HG03378 (cell line): ENCODE measurements around the gene GPER1.
A peak's percentile ranks its signal among the peaks of the same experiment; 100 is the strongest.
"Not testable (repeated sequence)": the region's sequence is repeated elsewhere in the genome, so short reads cannot be mapped to it uniquely, and the experiment has no call there.

Experiments
- ATAC-seq: cut with Tn5 transposase; IDR thresholded peaks from one replicate; pipeline ENCODE4 v1.9.1; 2021; ENCODE audit warnings: mild to moderate bottlenecking, moderate library complexity; ENCODE audit not compliant: unreplicated experiment

The GPER1 gene

DNA sequence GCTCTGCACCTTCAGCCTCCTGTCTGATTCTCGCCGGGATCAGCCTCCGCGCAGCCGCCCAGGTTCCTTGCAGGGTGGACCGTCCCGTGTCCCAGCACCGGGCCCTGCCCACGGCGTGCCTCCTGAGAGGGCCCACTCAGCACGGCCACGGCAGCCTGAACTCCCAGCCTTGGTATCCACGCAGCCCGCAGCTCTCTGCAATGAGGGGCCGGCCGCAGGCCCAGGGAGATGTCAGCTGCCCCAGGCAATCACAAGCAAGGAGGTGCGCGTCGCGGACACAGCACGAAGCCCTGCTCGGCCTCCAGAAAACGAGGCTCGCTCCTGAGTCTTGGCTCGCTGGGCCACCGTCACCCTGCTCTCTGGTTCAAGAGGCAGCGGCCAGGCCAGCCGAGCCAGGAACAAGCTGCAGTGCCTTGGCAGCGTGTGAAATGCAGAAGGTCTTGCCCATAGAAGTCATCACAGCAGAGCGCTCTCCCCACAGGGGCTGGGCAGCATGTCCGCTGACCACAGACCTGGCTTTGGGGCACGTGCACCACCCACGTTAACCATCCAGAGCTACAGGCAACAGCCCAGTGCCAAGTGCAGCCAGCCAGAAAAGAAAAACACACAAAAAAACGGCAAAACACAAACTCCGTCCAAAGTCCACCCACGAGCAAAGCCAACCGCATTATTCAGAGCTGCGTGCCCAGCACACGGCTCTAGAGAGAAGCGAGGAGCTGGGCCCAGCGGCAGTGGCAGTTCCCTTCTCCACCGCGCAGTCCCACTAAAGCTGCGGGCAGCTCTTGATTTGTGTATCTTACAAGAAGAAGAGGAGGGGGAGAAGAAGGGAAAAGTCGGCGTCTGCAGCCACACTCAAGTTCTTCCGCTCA is 13.9 kb downstream of the GPER1 start:
- no peak for ATAC-seq

DNA sequence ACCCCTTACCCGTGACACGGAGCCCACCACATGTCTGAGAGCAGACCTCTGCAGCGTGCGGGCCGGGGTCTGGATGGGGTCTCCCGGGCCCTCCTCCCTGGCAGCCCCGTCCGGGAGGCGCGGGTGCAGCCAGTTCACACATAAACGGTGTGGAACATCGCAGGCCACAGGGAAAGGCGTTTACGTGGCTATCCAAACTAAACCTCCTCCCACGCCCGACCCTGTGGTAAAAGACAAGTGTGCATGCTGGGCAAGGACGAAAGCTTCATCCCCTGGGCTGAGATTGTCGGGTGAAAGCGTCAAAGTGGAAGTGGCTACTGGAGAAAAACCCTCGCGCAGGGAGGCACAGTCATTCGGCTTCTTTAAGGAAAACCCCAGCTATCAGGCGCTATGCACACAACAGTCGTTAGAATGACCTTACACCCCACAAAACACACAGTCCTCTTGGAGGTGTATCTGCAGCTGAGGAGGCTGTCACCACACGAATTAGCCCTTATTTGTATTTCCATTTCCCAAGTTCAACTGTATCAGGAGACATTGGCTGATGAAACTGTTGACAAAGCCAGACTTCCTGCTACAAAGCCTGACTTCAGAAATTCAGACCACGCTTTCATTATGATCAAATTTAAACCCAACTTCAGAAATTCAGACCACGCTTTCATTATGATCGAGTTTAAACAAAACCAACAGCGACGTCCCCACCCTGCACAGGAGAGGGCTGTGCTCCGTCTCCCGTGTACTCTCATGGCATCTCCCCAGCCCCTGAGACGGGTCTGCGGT is 15.3 kb downstream of the GPER1 start:
- ATAC-seq: no peak

DNA sequence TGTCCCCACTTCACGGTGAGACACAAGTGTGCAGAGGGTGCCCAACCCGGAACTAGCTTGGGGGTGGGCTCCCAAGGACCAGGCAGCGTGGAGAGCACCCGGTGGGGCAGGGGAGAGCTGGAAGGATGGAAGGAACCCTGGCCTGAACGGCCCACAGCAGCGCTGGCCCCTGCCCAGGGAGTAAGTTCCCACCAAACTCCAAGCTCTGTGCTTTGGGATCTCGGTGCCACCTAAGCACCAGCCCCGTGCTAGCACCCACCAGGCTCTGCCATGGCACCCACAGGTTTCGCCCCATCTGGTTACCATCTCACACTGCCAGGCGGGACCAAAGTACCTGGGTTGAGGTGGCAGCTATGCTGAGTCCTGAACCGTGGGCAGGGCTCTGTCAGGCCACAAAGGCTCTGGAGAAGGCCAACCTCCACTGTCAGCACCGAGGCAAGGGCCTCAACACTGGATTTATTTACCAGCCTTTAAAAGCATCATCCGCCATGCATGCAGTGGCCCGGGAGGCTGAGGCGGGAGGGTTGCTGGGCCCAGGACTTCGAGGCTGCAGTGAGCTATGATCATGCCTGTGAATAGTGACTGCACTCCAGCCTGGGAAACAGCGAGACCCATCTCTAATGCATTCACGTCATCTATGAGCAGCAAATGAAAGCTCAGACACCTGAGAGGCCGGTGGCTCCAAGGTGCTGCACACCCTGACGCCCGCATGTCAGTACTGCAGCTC is 16.0 kb downstream of the GPER1 start:
- ATAC-seq: no peak

DNA sequence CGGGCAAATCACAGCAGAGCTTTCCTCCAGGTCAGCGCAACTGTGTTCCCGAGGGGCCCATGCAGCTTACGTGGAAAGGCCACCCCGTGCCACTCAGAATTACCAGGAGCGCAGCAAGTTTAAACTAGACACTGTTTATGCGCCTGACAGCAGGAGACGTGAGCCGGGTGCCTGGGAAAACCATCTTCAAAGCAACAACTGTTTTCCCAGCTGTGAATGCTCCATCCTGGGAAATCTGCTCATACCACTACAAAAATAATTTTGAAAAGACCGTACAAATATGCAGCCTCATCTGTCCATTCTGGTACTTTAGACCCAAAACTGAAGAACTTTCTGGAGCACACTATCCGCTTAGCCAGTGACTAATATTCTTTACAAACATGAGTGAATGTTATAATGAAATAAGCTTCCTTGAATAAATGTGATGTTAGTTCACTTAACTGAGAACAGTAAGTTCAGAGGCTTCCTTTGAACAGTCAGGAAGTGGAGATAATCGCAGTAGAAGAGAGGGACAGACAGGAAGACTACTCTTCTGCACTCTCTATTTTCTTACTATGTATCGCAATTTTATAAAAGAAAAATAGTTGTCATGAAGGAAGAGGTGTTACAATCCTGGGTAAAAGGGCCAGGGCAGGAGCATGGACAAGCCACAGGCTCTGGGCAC is 16.7 kb downstream of the GPER1 start:
- no peak for ATAC-seq

DNA sequence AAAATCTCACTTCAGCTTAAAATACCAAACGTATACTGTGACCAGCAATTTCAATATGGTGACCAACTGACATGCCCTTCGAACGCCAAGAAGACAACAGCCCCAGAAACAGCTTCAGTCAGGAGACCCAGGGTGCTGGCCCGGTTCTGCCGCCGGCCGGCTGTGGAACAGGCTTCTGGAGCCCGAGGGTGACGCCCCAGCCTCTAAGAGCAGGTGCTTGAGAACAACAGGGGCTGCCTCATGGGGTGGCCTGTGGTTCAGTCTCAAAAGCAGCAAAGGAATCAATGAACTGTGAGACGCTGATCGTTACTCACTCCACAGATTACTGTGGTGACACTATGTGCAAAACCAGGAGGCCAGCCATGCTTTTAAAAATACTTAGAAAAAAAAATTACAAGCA is 17.3 kb downstream of the GPER1 start:
- peak; percentile 56 for ATAC-seq

DNA sequence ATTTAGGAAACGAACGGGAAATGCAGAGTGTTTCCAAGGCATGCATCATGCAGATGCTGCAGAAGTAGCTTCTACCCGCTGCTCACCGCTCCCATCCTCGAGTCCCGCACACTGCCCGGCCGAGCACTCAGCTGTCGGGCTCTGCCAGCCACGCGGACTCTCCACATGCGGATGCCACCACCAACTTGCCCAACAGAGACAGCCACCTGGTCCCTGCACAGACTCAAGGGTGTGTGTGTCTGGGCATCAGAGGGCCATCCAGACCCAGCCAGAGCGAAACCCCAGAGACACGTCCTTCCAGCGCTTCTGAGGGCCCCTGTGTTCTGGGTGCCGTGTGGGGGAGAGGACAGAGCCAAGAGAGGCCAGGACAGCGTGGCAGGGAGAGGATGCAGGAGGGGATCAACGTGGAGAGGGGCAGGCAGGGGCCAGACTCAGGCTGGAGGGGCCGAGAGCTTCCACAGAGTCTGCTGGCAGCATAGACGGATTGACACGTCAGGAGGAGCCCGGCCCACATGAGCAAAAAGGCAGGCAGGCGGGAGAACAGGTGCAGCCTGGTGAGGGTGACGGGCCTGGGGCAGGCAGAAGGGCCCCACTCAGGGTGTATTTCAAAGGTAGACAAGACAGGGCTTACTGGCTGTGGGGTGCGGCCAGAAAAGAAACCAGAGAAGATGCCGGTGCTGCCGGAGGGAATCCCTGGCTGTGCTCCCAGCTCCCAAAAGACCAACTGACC is 18.3 kb downstream of the GPER1 start:
- ATAC-seq: no peak

DNA sequence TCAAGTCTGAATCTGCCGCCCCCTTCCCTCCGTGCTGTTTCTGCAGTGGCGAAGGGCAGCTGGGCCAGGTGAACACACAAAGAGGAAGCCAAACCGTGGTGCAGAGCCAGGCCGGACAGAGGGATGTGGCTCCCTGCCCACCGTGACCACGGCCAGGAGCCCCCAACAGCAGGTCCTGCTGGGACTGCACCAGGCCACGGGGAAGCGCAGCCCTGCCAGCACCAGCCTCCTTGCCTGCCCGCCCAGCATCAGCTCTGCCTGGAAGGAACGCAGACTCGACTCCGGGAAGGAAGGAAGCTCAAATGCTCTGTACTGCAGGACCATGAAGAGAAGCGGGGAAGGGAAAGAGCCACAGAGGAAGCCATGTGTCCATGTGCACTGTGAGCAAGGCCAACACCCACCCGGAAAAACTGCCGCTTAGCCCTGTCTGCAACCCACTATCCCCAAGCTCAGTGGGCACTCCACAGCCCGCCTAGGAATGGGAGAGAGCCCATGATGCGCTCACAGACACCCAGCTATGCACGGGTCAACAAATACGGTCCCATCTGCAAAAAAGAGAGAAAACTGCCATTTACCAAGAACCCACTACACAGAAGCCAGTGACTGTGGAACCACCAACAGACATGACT is 19.0 kb downstream of the GPER1 start:
- no peak for ATAC-seq

DNA sequence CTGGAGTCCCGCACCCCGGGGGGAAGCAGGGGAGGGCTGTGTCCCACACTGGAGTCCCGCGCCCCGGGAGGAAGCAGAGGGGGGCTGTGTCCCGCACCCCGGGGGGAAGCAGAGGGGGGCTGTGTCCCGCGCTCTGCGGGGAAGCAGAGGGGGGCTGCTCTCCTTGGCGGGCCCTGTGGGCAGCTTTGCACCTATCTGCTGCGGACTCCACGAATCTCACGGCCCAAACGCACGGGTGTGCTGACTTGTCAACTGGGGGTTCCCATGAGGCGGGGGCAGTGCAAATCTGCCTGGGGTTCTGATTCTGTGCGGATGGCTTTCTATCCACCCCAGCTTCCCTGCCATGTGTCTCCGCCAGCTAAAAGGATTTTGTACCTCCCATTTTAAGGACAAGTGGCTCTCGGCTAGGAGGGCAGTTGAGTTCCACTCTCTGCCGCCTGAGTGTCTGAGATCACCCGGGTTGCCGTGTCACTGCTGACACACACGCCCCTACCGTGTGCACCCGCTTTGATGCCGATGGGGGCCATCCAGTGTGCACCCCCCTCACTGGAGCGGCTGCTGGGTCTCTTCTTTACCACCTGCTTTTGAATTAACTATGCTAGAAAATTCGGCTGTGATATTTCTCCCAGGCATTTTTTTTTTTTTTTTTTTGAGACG is 20.5 kb downstream of the GPER1 start:
- no peak for ATAC-seq

DNA sequence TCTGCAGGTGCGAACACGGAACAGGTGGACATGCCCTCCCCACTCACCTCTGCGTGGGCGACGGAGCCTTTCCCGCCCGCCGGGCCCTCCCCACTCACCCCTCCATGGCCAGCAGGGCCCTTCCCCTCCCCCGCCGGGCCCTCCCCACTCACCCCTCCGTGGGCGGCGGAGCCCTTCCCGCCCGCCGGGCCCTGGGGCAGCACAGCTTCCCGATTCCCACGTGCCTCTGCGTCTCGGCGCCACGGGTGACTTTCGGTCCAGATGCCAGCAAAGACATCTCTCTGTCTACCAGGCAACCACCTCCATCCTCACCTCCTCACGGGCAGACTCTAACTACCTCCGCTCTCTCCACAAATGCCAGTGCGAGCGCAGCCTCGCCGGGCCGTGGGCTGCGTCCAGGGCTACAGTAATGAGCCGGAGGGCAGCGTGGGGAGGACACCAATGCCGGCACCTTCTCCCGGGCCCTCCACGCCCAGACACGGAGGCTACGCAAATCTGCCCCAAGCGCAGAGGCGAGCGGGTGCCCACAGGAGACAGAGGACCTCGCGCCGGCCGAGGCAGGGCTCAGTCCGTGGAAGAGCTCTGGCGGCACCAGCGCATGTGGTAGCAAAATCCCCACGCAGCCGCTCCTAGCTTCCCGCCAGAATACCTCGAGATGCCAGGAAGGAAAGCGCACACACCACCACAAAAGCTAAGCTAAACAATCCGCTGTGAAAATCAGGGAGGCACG is 21.8 kb downstream of the GPER1 start:
- no peak for ATAC-seq

DNA sequence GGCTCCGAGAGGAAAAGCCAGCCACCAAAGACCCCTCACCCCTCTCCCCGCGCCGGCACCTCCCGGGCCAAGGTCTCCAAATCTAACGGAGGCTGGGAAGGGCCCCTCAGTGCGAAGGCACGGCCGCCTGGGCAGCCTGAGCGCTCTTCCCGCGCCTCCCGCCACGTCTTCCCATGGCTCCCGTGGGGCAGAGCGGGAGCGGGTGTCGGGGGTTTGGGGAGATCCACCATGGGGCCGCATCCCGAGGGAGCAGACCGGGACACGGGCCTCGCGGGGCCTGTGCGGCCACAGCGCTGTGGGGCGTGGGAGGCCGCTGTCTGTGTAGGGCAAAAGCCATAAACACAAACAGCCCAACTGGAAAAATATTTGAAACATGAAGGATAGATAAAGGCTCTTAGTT is 22.4 kb downstream of the GPER1 start:
- ATAC-seq: no peak

DNA sequence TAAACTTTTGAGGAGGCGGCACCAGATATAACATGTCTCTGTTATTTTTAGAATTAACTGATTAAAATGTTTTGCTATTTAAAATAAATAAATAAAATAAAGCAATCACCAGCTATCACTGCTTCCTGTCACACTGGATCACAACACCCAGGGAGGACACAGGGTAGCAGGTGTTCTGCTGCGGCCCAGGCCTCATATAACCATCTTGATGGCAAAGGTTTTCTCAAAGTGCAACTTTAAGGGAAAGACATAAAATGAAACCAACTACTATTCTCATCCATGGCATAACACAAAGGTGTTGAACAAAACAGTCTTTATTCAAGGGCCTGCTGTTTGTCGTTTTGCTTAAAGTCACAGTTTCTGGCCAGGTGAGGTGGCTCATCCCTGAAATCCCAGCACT is 23.2 kb downstream of the GPER1 start:
- ATAC-seq: no peak

DNA sequence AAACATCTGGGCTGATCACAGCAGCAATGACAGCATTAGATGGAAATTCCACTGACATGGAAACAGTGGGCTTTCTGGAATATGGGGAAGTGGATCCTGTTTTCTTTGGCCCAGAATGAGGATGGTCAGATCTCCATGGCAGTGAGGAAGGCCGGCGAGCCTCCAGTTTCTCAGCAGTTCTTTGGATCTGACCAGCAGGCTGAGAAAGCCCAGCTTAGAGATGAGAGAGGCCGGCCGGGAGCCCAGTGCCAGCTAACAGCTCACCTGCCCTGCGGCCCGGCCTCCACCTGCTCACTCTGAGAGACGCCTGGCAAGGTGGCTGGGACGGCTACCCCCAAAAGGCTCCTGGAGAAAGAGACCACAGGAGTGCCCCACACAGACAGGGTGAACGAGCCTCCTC is 24.2 kb downstream of the GPER1 start:
- ATAC-seq: no peak

DNA sequence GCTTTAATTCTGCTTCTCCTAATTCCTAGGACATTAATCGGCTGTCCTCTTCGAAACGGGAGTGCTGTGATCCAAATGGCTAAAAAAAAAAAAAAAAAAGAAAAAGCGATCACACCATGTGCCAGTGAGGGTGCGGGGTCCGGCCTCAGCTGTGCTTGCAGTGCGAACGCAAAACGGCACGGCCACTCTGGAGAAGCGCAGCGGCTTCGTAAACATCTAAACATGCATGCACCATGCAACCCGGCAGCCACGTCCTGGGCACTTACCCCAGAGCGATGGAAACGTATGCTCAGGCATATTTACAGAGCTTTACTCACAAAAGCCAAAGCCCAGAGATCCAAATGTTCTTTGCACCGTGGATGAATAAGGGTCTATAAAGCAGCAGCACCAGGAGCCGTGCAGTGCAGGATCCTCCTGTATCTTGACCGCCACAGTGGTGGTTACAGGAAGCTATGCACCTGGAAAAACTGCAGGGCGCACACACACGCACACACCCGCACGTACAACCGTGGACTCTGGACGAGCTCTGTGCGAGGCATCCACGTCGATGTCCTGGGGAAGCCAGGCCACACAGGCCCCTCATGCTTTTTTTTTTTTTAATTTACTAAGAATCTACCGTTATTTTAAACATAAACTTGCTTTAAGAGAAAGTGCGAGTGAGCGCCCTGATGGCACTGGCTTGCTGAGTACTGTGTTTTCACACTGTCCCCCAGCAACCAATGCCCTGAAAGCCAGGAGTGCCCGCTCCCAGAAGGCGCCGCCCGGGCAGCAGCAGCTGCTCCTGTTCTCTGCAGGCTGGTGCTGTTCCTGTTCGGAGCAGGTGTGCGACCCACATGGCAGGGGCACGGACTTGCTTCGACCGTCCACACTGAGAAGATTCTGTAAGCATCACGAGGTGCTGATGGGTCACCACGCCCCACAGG is 25.0 kb downstream of the GPER1 start:
- ATAC-seq: no peak

DNA sequence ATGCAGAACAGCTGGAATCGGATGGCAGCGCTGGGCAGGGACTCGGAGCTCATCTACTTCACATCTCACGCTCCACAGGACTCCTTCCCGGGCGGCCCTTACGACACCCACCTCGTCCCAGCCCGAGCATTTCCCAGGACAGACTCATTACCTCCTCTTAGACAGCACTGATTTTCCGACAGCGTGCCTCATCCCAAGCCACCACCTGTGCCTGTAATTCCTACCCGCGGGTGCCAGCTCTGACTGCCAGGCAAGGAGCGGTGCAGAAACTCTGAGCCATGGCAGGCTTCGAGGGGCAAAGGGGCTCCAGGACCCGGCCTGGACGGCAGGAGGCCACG is 25.6 kb downstream of the GPER1 start:
- no peak for ATAC-seq

DNA sequence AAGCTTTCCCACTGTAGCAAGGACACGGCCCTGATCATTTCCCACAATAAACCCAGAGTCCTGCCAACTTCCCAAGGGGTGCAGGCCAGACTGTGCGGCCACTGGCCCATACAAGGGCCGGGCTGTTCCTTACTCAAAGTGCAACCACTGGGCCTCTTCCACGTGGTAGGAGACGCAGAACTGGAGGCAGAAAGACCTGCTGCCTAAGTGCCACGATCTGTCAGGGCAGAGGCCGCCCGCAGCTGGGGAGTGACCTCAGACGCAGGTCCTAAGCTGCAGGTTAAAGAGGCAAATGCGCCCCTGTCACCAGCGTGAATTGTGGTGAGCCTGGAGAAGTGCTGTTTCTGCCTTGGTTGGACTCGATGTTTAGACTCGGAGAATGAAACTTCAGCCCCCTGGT is 26.2 kb downstream of the GPER1 start:
- no peak for ATAC-seq

DNA sequence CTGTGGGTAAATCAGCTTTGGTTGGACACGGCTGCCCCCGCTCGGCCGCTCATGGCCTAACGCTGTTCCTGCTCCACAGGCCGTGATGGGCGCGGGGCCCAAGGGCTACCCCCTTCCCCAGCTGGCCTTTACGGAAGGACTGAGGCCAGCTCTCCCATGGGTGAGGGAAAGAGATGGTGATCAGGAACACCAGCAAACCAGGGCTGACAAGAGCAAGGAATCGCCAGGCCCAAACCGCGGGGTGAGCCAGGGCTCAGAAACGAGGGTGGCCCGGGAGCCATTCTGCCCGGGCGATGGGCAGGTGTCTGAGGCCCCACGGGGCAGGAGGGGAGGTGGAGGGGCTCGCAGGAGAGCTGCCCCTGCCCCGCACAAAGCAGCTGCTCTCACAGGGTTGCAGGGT is 26.6 kb downstream of the GPER1 start:
- no peak for ATAC-seq

DNA sequence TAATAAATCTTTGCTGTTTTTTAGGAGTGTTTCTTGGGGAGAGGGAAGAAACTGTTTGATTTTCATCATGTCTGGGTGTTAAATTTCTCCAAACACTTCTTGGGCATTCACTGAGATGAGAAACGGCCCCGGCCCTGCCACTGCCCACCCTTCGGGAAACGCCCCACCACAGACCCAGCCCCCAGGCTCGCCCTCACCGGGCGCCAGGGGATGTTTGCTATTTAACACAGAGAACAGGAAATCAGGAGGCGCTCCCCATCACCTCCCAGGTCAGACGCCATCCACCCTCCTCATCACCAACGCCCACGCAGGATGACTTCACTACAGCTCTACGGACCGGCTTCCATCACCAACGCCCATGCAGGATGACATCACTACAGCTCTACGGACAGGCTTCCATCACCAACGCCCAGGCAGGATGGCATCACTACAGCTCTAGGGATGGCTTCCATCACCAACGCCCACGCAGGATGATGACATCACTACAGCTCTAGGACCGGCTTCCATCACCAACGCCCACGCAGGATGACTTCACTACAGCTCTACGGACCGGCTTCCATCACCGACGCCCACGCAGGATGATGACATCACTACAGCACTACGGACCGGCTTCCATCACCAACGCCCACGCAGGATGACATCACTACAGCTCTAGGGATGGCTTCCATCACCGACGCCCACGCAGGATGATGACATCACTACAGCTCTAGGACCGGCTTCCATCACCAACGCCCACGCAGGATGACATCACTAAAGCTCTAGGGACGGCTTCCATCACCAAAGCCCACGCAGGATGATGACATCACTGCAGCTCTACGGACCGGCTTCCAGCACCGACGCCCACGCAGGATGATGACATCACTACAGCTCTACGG is 27.5 kb downstream of the GPER1 start:
- ATAC-seq: not testable (repeated sequence)
